ENCODE measurements around the gene IPO13. TPM values are rescaled to one million over a fixed set of nuclear protein-coding genes. Genes with fewer than 3 reads are reported as not detected.

IPO13 gene
- polyA plus RNA-seq, 1 of the 3 experiments (the other 2 are of a cell fraction): 15.5 TPM

DNA sequence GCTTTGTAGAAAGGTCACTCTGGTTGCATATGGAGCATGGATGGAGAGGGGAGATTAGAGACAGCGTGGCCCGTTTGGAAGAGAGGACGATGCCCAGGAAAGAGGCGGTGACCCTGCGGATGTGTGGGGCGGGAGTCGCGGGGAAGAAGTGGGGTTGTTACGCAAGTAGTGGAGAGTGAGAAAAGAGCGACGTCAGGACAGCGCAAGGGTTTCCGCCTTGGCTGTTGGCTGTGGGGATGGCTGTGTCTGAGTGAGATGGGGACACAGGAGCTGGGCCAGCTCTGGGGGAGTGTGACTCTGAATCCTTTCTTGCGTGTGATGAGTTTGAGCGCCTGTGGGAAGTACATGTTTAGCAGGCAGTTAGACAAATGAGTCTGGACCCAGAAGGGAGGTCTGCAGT, 36.1 kb downstream of the IPO13 start:
- Histone ChIP-seq H2AFZ (ENCODE audit: low read depth) (no peak overlapping the region), H4K20me1 (ENCODE audit: insufficient read depth) (peaks cover 10% of the 10 kb centered on the region), H3F3A (replicated peaks; ENCODE audit: insufficient read depth) (no peaks in the 10 kb centered on the region), H3K36me3 (replicated peaks in 1 of 2; ENCODE audit: control insufficient read depth in 1 of 2, insufficient read depth in 2 of 2, low read length in 1 of 2) (peaks cover 9 to 23% of the 10 kb centered on the region in 2 experiments), H3K9ac (no peak overlapping the region), H3K4me2 (no peak overlapping the region), H3K4me1 (ENCODE audit: control insufficient read depth in 1 of 2, insufficient read depth in 2 of 2, low read depth in 1 of 2, low read length in 1 of 2) (peaks cover 0 to 24% of the 10 kb centered on the region in 2 experiments; a peak in 1 of 4 replicates), H3K27me3 (ENCODE audit: insufficient read depth) (no peaks in the 10 kb centered on the region), H3K4me3 (ENCODE audit: low read depth in 2 of 2, low read length in 1 of 2) (no peak overlapping the region), H3K27ac (ENCODE audit: low read depth in 2 of 2, low read length in 1 of 2) (no peak overlapping the region), H3K9me3 (no peaks in the 10 kb centered on the region), H3K9me2 (no peaks in the 10 kb centered on the region), H3K79me2 (ENCODE audit: insufficient read depth) (peaks cover 47% of the 10 kb centered on the region)
- DNase-seq: no peak
- TF ChIP-seq FOXM1 (IDR thresholded peaks at IDR 0.05; ENCODE audit: low read depth) (no peak), GABPA (IDR thresholded peaks at IDR 0.05; ENCODE audit: low read depth) (no peak), NRF1 (IDR thresholded peaks at IDR 0.05; ENCODE audit: low read depth, low read length) (no peak), POLR2AphosphoS5 (IDR thresholded peaks at IDR 0.05; ENCODE audit: low read depth, low read length) (no peak), TAF1 (IDR thresholded peaks at IDR 0.05; ENCODE audit: borderline replicate concordance, low read depth, low read length) (no peak), MXI1 (IDR thresholded peaks at IDR 0.05; ENCODE audit: low read depth, low read length) (no peak), MEF2A (IDR thresholded peaks at IDR 0.05; ENCODE audit: borderline replicate concordance, low read depth) (no peak), EP300 (IDR thresholded peaks at IDR 0.05; ENCODE audit: borderline replicate concordance in 1 of 2, low read depth in 1 of 2, low read length in 1 of 2) (no peak), YY1 (IDR thresholded peaks at IDR 0.05; ENCODE audit: low read depth) (no peak), TEAD4 (IDR thresholded peaks at IDR 0.05; ENCODE audit: borderline replicate concordance, insufficient read depth) (no peak), NFIC (IDR thresholded peaks at IDR 0.05; ENCODE audit: borderline replicate concordance) (no peak), JUND (IDR thresholded peaks at IDR 0.05) (no peak), CHD2 (IDR thresholded peaks at IDR 0.05; ENCODE audit: low read length, partially characterized antibody) (no peak), ELF1 (IDR thresholded peaks at IDR 0.05) (no peak), RFX5 (IDR thresholded peaks at IDR 0.05; ENCODE audit: low read length) (no peak), RXRA (IDR thresholded peaks at IDR 0.05; ENCODE audit: borderline replicate concordance, low read depth) (no peak)
- TF ChIP-seq, protein P1, sequence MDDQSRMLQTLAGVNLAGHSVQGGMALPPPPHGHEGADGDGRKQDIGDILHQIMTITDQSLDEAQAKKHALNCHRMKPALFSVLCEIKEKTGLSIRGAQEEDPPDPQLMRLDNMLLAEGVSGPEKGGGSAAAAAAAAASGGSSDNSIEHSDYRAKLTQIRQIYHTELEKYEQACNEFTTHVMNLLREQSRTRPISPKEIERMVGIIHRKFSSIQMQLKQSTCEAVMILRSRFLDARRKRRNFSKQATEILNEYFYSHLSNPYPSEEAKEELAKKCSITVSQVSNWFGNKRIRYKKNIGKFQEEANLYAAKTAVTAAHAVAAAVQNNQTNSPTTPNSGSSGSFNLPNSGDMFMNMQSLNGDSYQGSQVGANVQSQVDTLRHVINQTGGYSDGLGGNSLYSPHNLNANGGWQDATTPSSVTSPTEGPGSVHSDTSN (IDR thresholded peaks at IDR 0.05): no peak
- TF ChIP-seq, protein P2, sequence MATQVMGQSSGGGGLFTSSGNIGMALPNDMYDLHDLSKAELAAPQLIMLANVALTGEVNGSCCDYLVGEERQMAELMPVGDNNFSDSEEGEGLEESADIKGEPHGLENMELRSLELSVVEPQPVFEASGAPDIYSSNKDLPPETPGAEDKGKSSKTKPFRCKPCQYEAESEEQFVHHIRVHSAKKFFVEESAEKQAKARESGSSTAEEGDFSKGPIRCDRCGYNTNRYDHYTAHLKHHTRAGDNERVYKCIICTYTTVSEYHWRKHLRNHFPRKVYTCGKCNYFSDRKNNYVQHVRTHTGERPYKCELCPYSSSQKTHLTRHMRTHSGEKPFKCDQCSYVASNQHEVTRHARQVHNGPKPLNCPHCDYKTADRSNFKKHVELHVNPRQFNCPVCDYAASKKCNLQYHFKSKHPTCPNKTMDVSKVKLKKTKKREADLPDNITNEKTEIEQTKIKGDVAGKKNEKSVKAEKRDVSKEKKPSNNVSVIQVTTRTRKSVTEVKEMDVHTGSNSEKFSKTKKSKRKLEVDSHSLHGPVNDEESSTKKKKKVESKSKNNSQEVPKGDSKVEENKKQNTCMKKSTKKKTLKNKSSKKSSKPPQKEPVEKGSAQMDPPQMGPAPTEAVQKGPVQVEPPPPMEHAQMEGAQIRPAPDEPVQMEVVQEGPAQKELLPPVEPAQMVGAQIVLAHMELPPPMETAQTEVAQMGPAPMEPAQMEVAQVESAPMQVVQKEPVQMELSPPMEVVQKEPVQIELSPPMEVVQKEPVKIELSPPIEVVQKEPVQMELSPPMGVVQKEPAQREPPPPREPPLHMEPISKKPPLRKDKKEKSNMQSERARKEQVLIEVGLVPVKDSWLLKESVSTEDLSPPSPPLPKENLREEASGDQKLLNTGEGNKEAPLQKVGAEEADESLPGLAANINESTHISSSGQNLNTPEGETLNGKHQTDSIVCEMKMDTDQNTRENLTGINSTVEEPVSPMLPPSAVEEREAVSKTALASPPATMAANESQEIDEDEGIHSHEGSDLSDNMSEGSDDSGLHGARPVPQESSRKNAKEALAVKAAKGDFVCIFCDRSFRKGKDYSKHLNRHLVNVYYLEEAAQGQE (IDR thresholded peaks at IDR 0.05; ENCODE audit: low read depth, low read length): no peak
- TF ChIP-seq, protein P3, sequence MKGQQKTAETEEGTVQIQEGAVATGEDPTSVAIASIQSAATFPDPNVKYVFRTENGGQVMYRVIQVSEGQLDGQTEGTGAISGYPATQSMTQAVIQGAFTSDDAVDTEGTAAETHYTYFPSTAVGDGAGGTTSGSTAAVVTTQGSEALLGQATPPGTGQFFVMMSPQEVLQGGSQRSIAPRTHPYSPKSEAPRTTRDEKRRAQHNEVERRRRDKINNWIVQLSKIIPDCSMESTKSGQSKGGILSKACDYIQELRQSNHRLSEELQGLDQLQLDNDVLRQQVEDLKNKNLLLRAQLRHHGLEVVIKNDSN (IDR thresholded peaks at IDR 0.05; ENCODE audit: borderline replicate concordance, low read depth): no peak
- TF ChIP-seq, protein P4, sequence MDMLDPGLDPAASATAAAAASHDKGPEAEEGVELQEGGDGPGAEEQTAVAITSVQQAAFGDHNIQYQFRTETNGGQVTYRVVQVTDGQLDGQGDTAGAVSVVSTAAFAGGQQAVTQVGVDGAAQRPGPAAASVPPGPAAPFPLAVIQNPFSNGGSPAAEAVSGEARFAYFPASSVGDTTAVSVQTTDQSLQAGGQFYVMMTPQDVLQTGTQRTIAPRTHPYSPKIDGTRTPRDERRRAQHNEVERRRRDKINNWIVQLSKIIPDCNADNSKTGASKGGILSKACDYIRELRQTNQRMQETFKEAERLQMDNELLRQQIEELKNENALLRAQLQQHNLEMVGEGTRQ (IDR thresholded peaks at IDR 0.05; ENCODE audit: borderline replicate concordance, low read depth, low read length): no peak
- POLR2A ChIA-PET: no interaction called here
- 96% methylated on average over 15 of the region's 15 CpGs for WGBS (ENCODE audit: low lambda C conversion rate)
- CTCF ChIA-PET: interaction anchor here (2.1 kb wide), 1 partner anchor 12 kb away, joined by 5 read pairs; no protein-coding TSS in a partner anchor

All from SK-N-SH (cell line).